Sigmoid colon (tissue), 7 donors: ENCODE measurements around the gene TUBA8. TPM values are rescaled to one million over a fixed set of nuclear protein-coding genes. Genes with fewer than 3 reads are reported as not detected.
"Not testable (repeated sequence)": the region's sequence is repeated elsewhere in the genome, so short reads cannot be mapped to it uniquely, and the experiment has no call there.

ENCODE experiments used
- DNase-seq: peaks from one replicate; pipeline ENCODE4 v3.0.0-alpha.2; 2019
- H3K27ac ChIP-seq, 4 donors: fragments of 200-600 bp; sonication (generic); one replicate each; pipeline ENCODE4 v1.5.1; 2016 to 2019; ENCODE audit warnings: mild to moderate bottlenecking in 1 of 4
- H3K27me3 ChIP-seq, 3 donors: fragments of 200-600 bp; sonication (generic); one replicate each; pipeline ENCODE4 v1.5.1; 2019; ENCODE audit warnings: mild to moderate bottlenecking in 1 of 3
- H3K36me3 ChIP-seq, 4 donors: fragments of 200-600 bp; sonication (generic); one replicate each; pipeline ENCODE4 v1.5.1; 2016 to 2019
- H3K4me1 ChIP-seq, 4 donors: fragments of 200-600 bp; sonication (generic); one replicate each; pipeline ENCODE4 v1.5.1; 2017 to 2019
- H3K4me3 ChIP-seq, 4 donors: fragments of 200-600 bp; sonication (generic); one replicate each; pipeline ENCODE4 v1.5.1; 2017 to 2019; ENCODE audit warnings: mild to moderate bottlenecking in 2 of 4, moderate library complexity in 1 of 4
- H3K9me3 ChIP-seq, 4 donors: fragments of 200-600 bp in 3 of 4; sonication (generic) in 3 of 4; one replicate each; pipeline versions ENCODE4 v1.5.1 to v1.6.1; 2013 to 2019
- CTCF ChIP-seq, 4 experiments: fragments of 450-650 bp in 3 of 4; fragments of 200-600 bp in 1 of 4; IDR thresholded peaks; one replicate each; pipeline ENCODE4 v1.5.1; 2016 to 2019; ENCODE audit warnings: antibody characterized with exemption in 4 of 4, mild to moderate bottlenecking in 3 of 4, moderate library complexity in 2 of 4
- EP300 ChIP-seq, 4 donors: sonication (generic); formaldehyde crosslinking; IDR thresholded peaks; one replicate each; pipeline ENCODE4 v1.6.1; 2017; ENCODE audit warnings: antibody characterized with exemption in 4 of 4
- POLR2A ChIP-seq, 2 donors: fragments of 450-650 bp; IDR thresholded peaks; one replicate each; pipeline ENCODE4 v1.6.1; 2016; ENCODE audit warnings: antibody characterized with exemption in 2 of 2, mild to moderate bottlenecking in 2 of 2, moderate library complexity in 2 of 2
- POLR2AphosphoS5 ChIP-seq, 4 donors: sonication (generic); formaldehyde crosslinking; IDR thresholded peaks; one replicate each; pipeline ENCODE4 v1.6.1; 2017; ENCODE audit warnings: antibody characterized with exemption in 4 of 4
- WGBS, 2 donors: extraction: QIAGEN DNeasy Blood & Tissue Kit; methylation state at CpG; one replicate each; pipeline ENCODE4 v1.1.7; 2013; 5-methylcytosine and 5-hydroxymethylcytosine counted together
- intact Hi-C: fragments of 100-400 bp; cut with DNase I; formaldehyde crosslinking; loops from one replicate; pipeline ENCODE4 v1.15.1; 2023
- polyA plus RNA-seq, 3 donors: library from polyadenylated mRNA; stranded (reverse); fragments of 200-250 nt; gene quantifications; one replicate each; pipeline ENCODE4 v1.2.3, GENCODE V29; 2013
- total RNA-seq, 4 donors: library from RNA; depleted of rRNA; stranded (reverse); fragments of >200 nt; gene quantifications; one replicate each; pipeline ENCODE4 v1.1.0, GENCODE V29; 2016
- donor health status: healthy with polysubstance abuse.
- donor health status: Bipolar disorder and iron deficiency.
- donor health status: healthy.

Gene TUBA8
- total and polyA plus RNA-seq, 7 donors: 0.81 to 3.3 (median 1.1) TPM

DNA sequence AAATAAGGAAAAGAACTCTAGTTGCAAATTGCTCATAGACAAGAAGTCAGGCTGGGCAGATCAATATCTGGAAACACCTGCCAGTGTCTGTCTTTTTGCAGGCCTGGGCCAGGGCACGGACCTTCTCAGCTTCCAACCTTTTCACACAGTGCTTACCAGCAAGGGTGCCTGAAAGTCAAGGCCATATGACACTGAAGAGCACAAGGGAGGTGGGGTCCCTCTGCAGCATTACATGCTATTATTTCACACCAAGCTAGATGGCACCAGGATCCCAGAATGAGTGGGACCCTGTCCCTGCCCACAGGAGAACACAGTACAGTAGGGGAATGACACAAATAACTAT lies 38.7 kb upstream of the TUBA8 start:
- 75 to 84% methylated on average over 1 of the region's 1 CpG for WGBS, 2 donors
- no peak for TF ChIP-seq EP300 (IDR thresholded peaks at IDR 0.05)
- no peak for TF ChIP-seq CTCF (IDR thresholded peaks at IDR 0.05)
- no peak for TF ChIP-seq POLR2A (IDR thresholded peaks at IDR 0.05)
- no peak for TF ChIP-seq POLR2AphosphoS5 (IDR thresholded peaks at IDR 0.05)
- intact Hi-C loops: loop anchor here (5.0 to 10.0 kb wide), 3 partner anchors 170 to 367 kb away; no protein-coding TSS in a partner anchor
- Histone ChIP-seq H3K36me3 (no peaks in the 10 kb centered on the region), H3K27me3 (no peaks in the 10 kb centered on the region), H3K4me3 (no peak overlapping the region), H3K27ac (no peak overlapping the region), H3K4me1 (peaks cover 0 to 49% (median 43%) of the 10 kb centered on the region in 4 donors), H3K9me3 (no peaks in the 10 kb centered on the region)
- DNase-seq: no peak

GRCh38 chr22:18073467-18073866 lies 37.1 kb upstream of the TUBA8 start:
- no peaks in the 10 kb centered on the region for H3K27me3 ChIP-seq
- intact Hi-C loops: loop anchor here (5.0 to 10.0 kb wide), 3 partner anchors 171 to 369 kb away; no protein-coding TSS in a partner anchor
- H3K4me1 ChIP-seq: peaks cover 0 to 41% (median 35%) of the 10 kb centered on the region in 4 donors
- WGBS, 2 donors: 71 to 90% methylated on average over 2 of the region's 2 CpGs
- TF ChIP-seq EP300 (IDR thresholded peaks at IDR 0.05) (no peak), CTCF (IDR thresholded peaks at IDR 0.05) (no peak), POLR2A (IDR thresholded peaks at IDR 0.05) (no peak), POLR2AphosphoS5 (IDR thresholded peaks at IDR 0.05) (no peak)
- DNase-seq: no peak
- no peaks in the 10 kb centered on the region for H3K9me3 ChIP-seq
- peak overlapping the region in 1 of 4 donors; percentile 85 for H3K27ac ChIP-seq
- no peaks in the 10 kb centered on the region for H3K36me3 ChIP-seq
- no peak overlapping the region for H3K4me3 ChIP-seq

- not testable (repeated sequence) for H3K27me3 ChIP-seq, H3K36me3 ChIP-seq, H3K4me3 ChIP-seq, DNase-seq, H3K9me3 ChIP-seq
- H3K4me1 ChIP-seq: peaks cover 0 to 41% (median 35%) of the 10 kb centered on the region in 4 donors
- intact Hi-C loops: loop anchor here (5.0 to 10.0 kb wide), 3 partner anchors 172 to 369 kb away; no protein-coding TSS in a partner anchor
- H3K27ac ChIP-seq: peak overlapping the region in 3 of 4 donors; percentile 80 to 85 (median 81)
- 91 to 94% methylated on average over 4 of the region's 4 CpGs for WGBS, 2 donors
Observed at GRCh38 chr22:18073927-18074326, 36.7 kb upstream of the TUBA8 start.

GRCh38 chr22:18075101-18075719 lies 35.4 kb upstream of the TUBA8 start:
- 93 to 94% methylated on average over 6 of the region's 6 CpGs for WGBS, 2 donors
- Histone ChIP-seq H3K27me3 (no peaks in the 10 kb centered on the region), H3K36me3 (peaks cover 0 to 11% (median 2%) of the 10 kb centered on the region in 4 donors), H3K4me3 (no peak overlapping the region), H3K4me1 (peaks cover 0 to 43% (median 38%) of the 10 kb centered on the region in 4 donors), H3K27ac (peak overlapping the region; percentile 80 to 86 (median 83)), H3K9me3 (no peaks in the 10 kb centered on the region)
- TF ChIP-seq POLR2AphosphoS5 (IDR thresholded peaks at IDR 0.05): no peak
- no peak for TF ChIP-seq POLR2A (IDR thresholded peaks at IDR 0.05)
- TF ChIP-seq CTCF (IDR thresholded peaks at IDR 0.05): no peak
- no peak for TF ChIP-seq EP300 (IDR thresholded peaks at IDR 0.05)
- no peak for DNase-seq
- intact Hi-C loops: loop anchor here (1.0 to 10.0 kb wide), 8 partner anchors 51 to 508 kb away; partner anchors contain the start of genes ATP6V1E1, MICAL3 and USP18

GRCh38 chr22:18075720-18076497 lies 34.7 kb upstream of the TUBA8 start:
- intact Hi-C loops: loop anchor here (1.0 to 10.0 kb wide), 9 partner anchors 52 to 509 kb away; partner anchors contain the start of genes ATP6V1E1, MICAL3 and USP18
- Histone ChIP-seq H3K27ac (peak overlapping the region; percentile 80 to 86 (median 83)), H3K4me1 (peaks cover 0 to 42% (median 38%) of the 10 kb centered on the region in 4 donors), H3K27me3 (no peaks in the 10 kb centered on the region), H3K36me3 (peaks cover 0 to 18% (median 2%) of the 10 kb centered on the region in 4 donors), H3K4me3 (no peak overlapping the region), H3K9me3 (no peaks in the 10 kb centered on the region)
- DNase-seq: peak; percentile 88
- TF ChIP-seq EP300 (IDR thresholded peaks at IDR 0.05): no peak
- no peak for TF ChIP-seq POLR2A (IDR thresholded peaks at IDR 0.05)
- TF ChIP-seq CTCF (IDR thresholded peaks at IDR 0.05): peak; percentile 78 to 89 (median 86)
- peak in 3 of 4 donors; percentile 28 to 43 (median 41) for TF ChIP-seq POLR2AphosphoS5 (IDR thresholded peaks at IDR 0.05)
- 30 to 43% methylated on average over 13 of the region's 13 CpGs for WGBS, 2 donors
